K562 (cell line): ENCODE data around the gene ZMIZ1. TPM values are rescaled to one million over a fixed set of nuclear protein-coding genes. Genes with fewer than 3 reads are reported as not detected.
A peak's percentile ranks its signal among the peaks of the same experiment; 100 is the strongest.

ENCODE experiments used
- CBFA2T3 ChIP-seq: fragments of 450-650 bp; IDR thresholded peaks from 2 replicates; pipeline ENCODE4 v1.6.1; 2017
- CBX3 ChIP-seq, 2 experiments: IDR thresholded peaks; 1 replicate in 1 of 2; 2 replicates in 1 of 2; pipeline ENCODE4 v1.6.1; 2012; ENCODE audit warnings: inconsistent platforms in 2 of 2, low read length in 2 of 2, borderline replicate concordance in 1 of 2, control low read depth in 1 of 2
- CCNT2 ChIP-seq: IDR thresholded peaks from 2 replicates; pipeline ENCODE4 v1.6.1; 2011; ENCODE audit warnings: borderline replicate concordance, low read depth, mild to moderate bottlenecking, moderate library complexity, mixed read lengths, low read length; ENCODE audit not compliant: insufficient read length; ENCODE audit errors: extremely low read depth
- HCFC1 ChIP-seq: IDR thresholded peaks from 2 replicates; pipeline ENCODE4 v1.6.1; 2012; ENCODE audit warnings: low read depth, low read length, improper control_type of control experiment
- HDAC6 ChIP-seq: IDR thresholded peaks from 2 replicates; pipeline ENCODE4 v1.6.1; 2012; ENCODE audit warnings: low read depth, mild to moderate bottlenecking, control low read depth, inconsistent platforms, low read length, moderate library complexity
- HDAC8 ChIP-seq: fragments of 450-650 bp; IDR thresholded peaks from 2 replicates; pipeline ENCODE4 v1.6.1; 2016; ENCODE audit warnings: mild to moderate bottlenecking, missing genetic modification characterization, moderate library complexity, missing compliant biosample characterization
- HMG20A ChIP-seq: fragments of 450-650 bp; formaldehyde crosslinking; conservative IDR thresholded peaks from 2 replicates; pipeline ENCODE4 v1.4.0; 2020; ENCODE audit warnings: mild to moderate bottlenecking, mixed read lengths
- MCM7 ChIP-seq, 2 experiments: fragments of 450-650 bp; IDR thresholded peaks; 2 replicates each; pipeline ENCODE4 v1.6.1; 2016 to 2018
- NFIX ChIP-seq: fragments of 250-450 bp; sonication (Bioruptor Pico); IDR thresholded peaks from 2 replicates; pipeline ENCODE4 v1.4.0; 2020; ENCODE audit warnings: low read depth, mild to moderate bottlenecking, moderate library complexity
- PPARD ChIP-seq: fragments of 250-450 bp; sonication (Bioruptor Pico); IDR thresholded peaks from 2 replicates; pipeline ENCODE4 v1.8.0; 2022; ENCODE audit warnings: inconsistent platforms, mild to moderate bottlenecking, moderate library complexity
- RB1 ChIP-seq: fragments of 450-650 bp; IDR thresholded peaks from 2 replicates; pipeline ENCODE4 v1.6.1; 2017; ENCODE audit warnings: low read depth, mild to moderate bottlenecking
- RBFOX2 ChIP-seq: fragments of 200-400 bp; formaldehyde crosslinking; IDR thresholded peaks from 2 replicates; pipeline ENCODE4 v1.6.1; 2017; ENCODE audit warnings: low read depth, mild to moderate bottlenecking, low read length, moderate library complexity
- RBM14 ChIP-seq: fragments of 200-400 bp; formaldehyde crosslinking; IDR thresholded peaks from 2 replicates; pipeline ENCODE4 v1.6.1; 2018; ENCODE audit warnings: low read depth, mild to moderate bottlenecking, low read length, moderate library complexity, borderline replicate concordance; ENCODE audit not compliant: insufficient read depth
- RBM22 ChIP-seq: fragments of 200-400 bp; formaldehyde crosslinking; IDR thresholded peaks from 2 replicates; pipeline ENCODE4 v1.6.1; 2018; ENCODE audit warnings: low read length, low read depth; ENCODE audit not compliant: poor library complexity, severe bottlenecking
- SP1 ChIP-seq: sonication (generic); formaldehyde crosslinking; IDR thresholded peaks from 2 replicates; pipeline ENCODE4 v1.8.1; 2022; ENCODE audit warnings: mild to moderate bottlenecking, missing genetic modification reagents
- ZNF57 ChIP-seq: fragments of 450-650 bp; formaldehyde crosslinking; IDR thresholded peaks from 2 replicates; pipeline ENCODE4 v1.4.0; 2020; ENCODE audit warnings: mild to moderate bottlenecking, moderate library complexity
- ZNF589 ChIP-seq: fragments of 200-800 bp; sonication (Bioruptor generic); IDR thresholded peaks from 2 replicates; pipeline ENCODE4 v1.6.1; 2016; ENCODE audit warnings: low read depth, missing genetic modification characterization, missing compliant biosample characterization
- ZNF79 ChIP-seq: fragments of 250-450 bp; sonication (Bioruptor Pico); IDR thresholded peaks from 2 replicates; pipeline ENCODE4 v1.4.0; 2020; ENCODE audit warnings: low read depth, mild to moderate bottlenecking, moderate library complexity
- polyA plus RNA-seq, 8 experiments: library from polyadenylated mRNA; depleted of rRNA in 4 of 8; stranded (reverse) in 5 of 8; unstranded in 3 of 8; fragments of >200 nt; fragmentation: Nextera tagmentation in 2 of 8; fragmentation: Illumina TruSeq in 1 of 8; extraction: Ambion mirVana in 2 of 8; extraction: Trizol in 1 of 8; gene quantifications; 2 replicates each; pipeline versions ENCODE4 v1.2.1 to v1.2.3, GENCODE V29; 2011 to 2014; ENCODE audit warnings: inconsistent platforms in 1 of 8, missing spikeins in 1 of 8
- total RNA-seq, 7 experiments: library from RNA; depleted of rRNA in 6 of 7; stranded (reverse); fragments of >200 nt in 6 of 7; fragmentation: Illumina TruSeq in 2 of 7; extraction: Trizol in 2 of 7; gene quantifications; 2 replicates each; pipeline versions ENCODE4 v1.2.1 to v1.2.3, GENCODE V29; 2011 to 2021; ENCODE audit warnings: low replicate concordance in 1 of 7
- TF ChIP-seq, protein P1 (sequence below): fragments of 250-450 bp; sonication (Bioruptor Pico); IDR thresholded peaks from 2 replicates; pipeline ENCODE4 v1.8.0; 2022; ENCODE audit warnings: inconsistent platforms, mild to moderate bottlenecking, moderate library complexity, borderline replicate concordance
- TF ChIP-seq, protein P2 (sequence below): IDR thresholded peaks from 2 replicates; pipeline ENCODE4 v1.6.1; 2016; ENCODE audit warnings: missing genetic modification characterization, missing compliant biosample characterization
- TF ChIP-seq, protein P3 (sequence below): fragments of 250-450 bp; sonication (Bioruptor Pico); IDR thresholded peaks from 2 replicates; pipeline ENCODE4 v1.5.0; 2021; ENCODE audit warnings: mild to moderate bottlenecking, borderline replicate concordance

ZMIZ1 gene
- total and polyA plus RNA-seq, 9 of the 15 experiments (the other 6 are each of a cell fraction or from before 2014, with no cell fraction given) = 1.0 to 37.3 (median 4.3) TPM

DNA sequence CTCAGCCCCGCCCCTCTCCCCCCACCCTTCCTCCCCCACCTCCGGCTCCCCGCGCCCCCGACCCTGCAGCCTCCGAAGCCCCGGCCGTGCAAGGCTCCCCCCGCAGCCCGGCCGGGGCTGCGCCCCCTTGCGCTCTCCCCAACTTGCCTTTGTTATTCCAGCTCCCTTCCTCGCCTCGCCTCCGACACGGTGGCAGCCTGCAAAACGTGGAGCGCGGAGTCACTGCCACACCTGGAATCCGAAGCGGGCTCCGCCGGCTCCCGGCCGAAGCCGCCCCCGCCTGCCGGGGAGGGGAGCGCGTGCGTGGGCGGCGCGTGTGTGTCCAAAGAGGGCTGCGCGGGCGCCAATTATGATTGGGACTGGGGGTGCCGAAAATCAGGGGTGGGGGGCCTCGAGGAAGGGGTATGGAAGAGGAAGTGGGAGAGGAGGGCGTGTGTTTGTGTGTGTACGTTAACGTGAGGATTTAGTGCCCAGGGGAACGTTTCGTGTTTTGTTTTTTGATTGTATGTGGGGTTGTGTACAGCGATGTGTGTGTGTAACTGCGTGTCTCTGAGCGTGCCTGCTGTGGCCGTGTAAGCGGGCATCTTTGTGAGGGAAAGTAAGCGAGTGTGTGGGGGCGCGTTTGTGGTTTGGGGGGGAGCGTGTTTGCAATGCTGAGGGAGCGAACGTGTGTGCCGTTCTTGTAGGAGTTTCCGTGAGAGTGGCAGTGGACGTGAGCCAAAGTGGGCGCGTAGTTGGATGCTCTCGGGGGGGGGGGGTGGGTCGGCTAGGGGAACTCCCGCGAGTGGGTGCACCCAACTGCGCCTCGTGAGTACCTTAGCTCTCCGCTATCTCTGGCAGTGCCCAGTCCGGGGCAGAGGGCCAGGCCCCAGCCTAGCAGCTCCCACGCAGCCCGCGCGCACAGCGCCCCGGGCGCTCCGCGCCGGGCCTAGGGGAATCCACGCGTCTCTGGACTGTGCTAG lies 1.2 kb upstream of the ZMIZ1 start (continued):
- TF ChIP-seq PPARD (no peak), RBFOX2 (peak; percentile 70), RBM14 (no peak), SP1 (peak; percentile 83), NFIX (CRISPR knock-in tag) (no peak), HCFC1 (0 out of 2 replicates have a peak, but pooled peaks have one; percentile 52), HDAC6 (peak; percentile 53; the same call in 1 of the 2 replicates), HMG20A (CRISPR knock-in tag) (no peak), RB1 (peak; percentile 97), CBFA2T3 (peak; percentile 50), ZNF57 (CRISPR knock-in tag) (no peak), ZNF589 (no peak), MCM7 (IDR thresholded peaks at IDR 0.05) (no peak), CCNT2 (peak; percentile 89), RBM22 (peak; percentile 76), CBX3 (IDR thresholded peaks at IDR 0.05; ENCODE audit: borderline replicate concordance in 1 of 2, low read length in 2 of 2) (peak in 1 of 2 experiments; percentile 56; a peak in 1 of 3 replicates), HDAC8 (tag) (no peak), ZNF79 (CRISPR knock-in tag) (no peak)
- TF ChIP-seq, protein P1, sequence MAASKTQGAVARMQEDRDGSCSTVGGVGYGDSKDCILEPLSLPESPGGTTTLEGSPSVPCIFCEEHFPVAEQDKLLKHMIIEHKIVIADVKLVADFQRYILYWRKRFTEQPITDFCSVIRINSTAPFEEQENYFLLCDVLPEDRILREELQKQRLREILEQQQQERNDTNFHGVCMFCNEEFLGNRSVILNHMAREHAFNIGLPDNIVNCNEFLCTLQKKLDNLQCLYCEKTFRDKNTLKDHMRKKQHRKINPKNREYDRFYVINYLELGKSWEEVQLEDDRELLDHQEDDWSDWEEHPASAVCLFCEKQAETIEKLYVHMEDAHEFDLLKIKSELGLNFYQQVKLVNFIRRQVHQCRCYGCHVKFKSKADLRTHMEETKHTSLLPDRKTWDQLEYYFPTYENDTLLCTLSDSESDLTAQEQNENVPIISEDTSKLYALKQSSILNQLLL (CRISPR knock-in tag) = no peak
- TF ChIP-seq, protein P2, sequence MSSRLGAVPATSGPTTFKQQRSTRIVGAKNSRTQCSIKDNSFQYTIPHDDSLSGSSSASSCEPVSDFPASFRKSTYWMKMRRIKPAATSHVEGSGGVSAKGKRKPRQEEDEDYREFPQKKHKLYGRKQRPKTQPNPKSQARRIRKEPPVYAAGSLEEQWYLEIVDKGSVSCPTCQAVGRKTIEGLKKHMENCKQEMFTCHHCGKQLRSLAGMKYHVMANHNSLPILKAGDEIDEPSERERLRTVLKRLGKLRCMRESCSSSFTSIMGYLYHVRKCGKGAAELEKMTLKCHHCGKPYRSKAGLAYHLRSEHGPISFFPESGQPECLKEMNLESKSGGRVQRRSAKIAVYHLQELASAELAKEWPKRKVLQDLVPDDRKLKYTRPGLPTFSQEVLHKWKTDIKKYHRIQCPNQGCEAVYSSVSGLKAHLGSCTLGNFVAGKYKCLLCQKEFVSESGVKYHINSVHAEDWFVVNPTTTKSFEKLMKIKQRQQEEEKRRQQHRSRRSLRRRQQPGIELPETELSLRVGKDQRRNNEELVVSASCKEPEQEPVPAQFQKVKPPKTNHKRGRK (tag) = no peak
- TF ChIP-seq, protein P3, sequence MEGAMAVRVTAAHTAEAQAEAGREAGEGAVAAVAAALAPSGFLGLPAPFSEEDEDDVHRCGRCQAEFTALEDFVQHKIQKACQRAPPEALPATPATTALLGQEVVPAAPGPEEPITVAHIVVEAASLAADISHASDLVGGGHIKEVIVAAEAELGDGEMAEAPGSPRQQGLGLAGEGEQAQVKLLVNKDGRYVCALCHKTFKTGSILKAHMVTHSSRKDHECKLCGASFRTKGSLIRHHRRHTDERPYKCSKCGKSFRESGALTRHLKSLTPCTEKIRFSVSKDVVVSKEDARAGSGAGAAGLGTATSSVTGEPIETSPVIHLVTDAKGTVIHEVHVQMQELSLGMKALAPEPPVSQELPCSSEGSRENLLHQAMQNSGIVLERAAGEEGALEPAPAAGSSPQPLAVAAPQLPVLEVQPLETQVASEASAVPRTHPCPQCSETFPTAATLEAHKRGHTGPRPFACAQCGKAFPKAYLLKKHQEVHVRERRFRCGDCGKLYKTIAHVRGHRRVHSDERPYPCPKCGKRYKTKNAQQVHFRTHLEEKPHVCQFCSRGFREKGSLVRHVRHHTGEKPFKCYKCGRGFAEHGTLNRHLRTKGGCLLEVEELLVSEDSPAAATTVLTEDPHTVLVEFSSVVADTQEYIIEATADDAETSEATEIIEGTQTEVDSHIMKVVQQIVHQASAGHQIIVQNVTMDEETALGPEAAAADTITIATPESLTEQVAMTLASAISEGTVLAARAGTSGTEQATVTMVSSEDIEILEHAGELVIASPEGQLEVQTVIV (CRISPR knock-in tag) = no peak
